ENCODE data around the gene CFAP97D1.
"Not testable (repeated sequence)": the region's sequence is repeated elsewhere in the genome, so short reads cannot be mapped to it uniquely, and the experiment has no call there.

The CFAP97D1 gene

GRCh38 chr17:43798024-43798423 is 17.8 kb downstream of the CFAP97D1 start:
- DNase-seq (ENCODE audit: low read depth in 2 of 2), result not testable (repeated sequence)

GRCh38 chr17:43799047-43799446 is 18.8 kb downstream of the CFAP97D1 start:
- DNase-seq (ENCODE audit: low read depth in 2 of 2), result no peak

- no peak for DNase-seq (ENCODE audit: low read depth in 2 of 2)
Measured at GRCh38 chr17:43800736-43801135, 20.5 kb downstream of the CFAP97D1 start.

- no peak for DNase-seq (ENCODE audit: low read depth in 2 of 2)
Measured at GRCh38 chr17:43801844-43802243, 21.6 kb downstream of the CFAP97D1 start.

- DNase-seq (ENCODE audit: low read depth in 2 of 2), result no peak
Measured at GRCh38 chr17:43803758-43804157, 23.5 kb downstream of the CFAP97D1 start.

GRCh38 chr17:43805117-43805516 is 24.9 kb downstream of the CFAP97D1 start:
- DNase-seq (ENCODE audit: low read depth in 2 of 2), result no peak

- DNase-seq (ENCODE audit: low read depth in 2 of 2), result no peak
Measured at GRCh38 chr17:43808076-43808475, 27.8 kb downstream of the CFAP97D1 start.

- DNase-seq (ENCODE audit: low read depth in 2 of 2), result no peak
Measured at GRCh38 chr17:43809121-43809520, 28.9 kb downstream of the CFAP97D1 start.

GRCh38 chr17:43810226-43810715 is 30.0 kb downstream of the CFAP97D1 start:
- DNase-seq (ENCODE audit: low read depth in 2 of 2), result no peak

GRCh38 chr17:43810823-43811222 is 30.6 kb downstream of the CFAP97D1 start:
- no peak for DNase-seq (ENCODE audit: low read depth in 2 of 2)

- DNase-seq (ENCODE audit: low read depth in 2 of 2), result no peak
Measured at GRCh38 chr17:43812396-43813265, 32.4 kb downstream of the CFAP97D1 start.

- no peak for DNase-seq (ENCODE audit: low read depth in 2 of 2)
Measured at GRCh38 chr17:43813386-43813785, 33.2 kb downstream of the CFAP97D1 start.

- no peak for DNase-seq (ENCODE audit: low read depth in 2 of 2)
Measured at GRCh38 chr17:43814026-43814425, 33.8 kb downstream of the CFAP97D1 start.

- no peak for DNase-seq (ENCODE audit: low read depth in 2 of 2)
Measured at GRCh38 chr17:43814714-43815113, 34.5 kb downstream of the CFAP97D1 start.

- DNase-seq (ENCODE audit: low read depth in 2 of 2), result no peak
Measured at GRCh38 chr17:43816336-43817320, 36.4 kb downstream of the CFAP97D1 start.

GRCh38 chr17:43817826-43818225 is 37.6 kb downstream of the CFAP97D1 start:
- no peak for DNase-seq (ENCODE audit: low read depth in 2 of 2)

GRCh38 chr17:43818966-43819365 is 38.7 kb downstream of the CFAP97D1 start:
- DNase-seq (ENCODE audit: low read depth in 2 of 2), result no peak

- DNase-seq (ENCODE audit: low read depth in 2 of 2), result no peak
Measured at GRCh38 chr17:43820759-43821158, 40.5 kb downstream of the CFAP97D1 start.

GRCh38 chr17:43822570-43823190 is 42.4 kb downstream of the CFAP97D1 start:
- DNase-seq (ENCODE audit: low read depth in 2 of 2), result no peak

- no peak for DNase-seq (ENCODE audit: low read depth in 2 of 2)
Measured at GRCh38 chr17:43823350-43824084, 43.3 kb downstream of the CFAP97D1 start.

- DNase-seq (ENCODE audit: low read depth in 2 of 2), result no peak
Measured at GRCh38 chr17:43825567-43825966, 45.3 kb downstream of the CFAP97D1 start.

All from stimulated activated CD8-positive, alpha-beta memory T cell treated with anti-CD3 and anti-CD28 coated beads, Interleukin-2, amount 100 ng/mL, for 1 hour (primary cell).